Measurements from ENCODE around the gene PRPF6. TPM values are rescaled to one million over a fixed set of nuclear protein-coding genes. Genes with fewer than 3 reads are reported as not detected.

Gene PRPF6
- total and polyA plus RNA-seq, 2 of the 13 experiments (the other 11 are each of a cell fraction or from before 2014, with no cell fraction given) = 63.7 to 101 TPM

DNA sequence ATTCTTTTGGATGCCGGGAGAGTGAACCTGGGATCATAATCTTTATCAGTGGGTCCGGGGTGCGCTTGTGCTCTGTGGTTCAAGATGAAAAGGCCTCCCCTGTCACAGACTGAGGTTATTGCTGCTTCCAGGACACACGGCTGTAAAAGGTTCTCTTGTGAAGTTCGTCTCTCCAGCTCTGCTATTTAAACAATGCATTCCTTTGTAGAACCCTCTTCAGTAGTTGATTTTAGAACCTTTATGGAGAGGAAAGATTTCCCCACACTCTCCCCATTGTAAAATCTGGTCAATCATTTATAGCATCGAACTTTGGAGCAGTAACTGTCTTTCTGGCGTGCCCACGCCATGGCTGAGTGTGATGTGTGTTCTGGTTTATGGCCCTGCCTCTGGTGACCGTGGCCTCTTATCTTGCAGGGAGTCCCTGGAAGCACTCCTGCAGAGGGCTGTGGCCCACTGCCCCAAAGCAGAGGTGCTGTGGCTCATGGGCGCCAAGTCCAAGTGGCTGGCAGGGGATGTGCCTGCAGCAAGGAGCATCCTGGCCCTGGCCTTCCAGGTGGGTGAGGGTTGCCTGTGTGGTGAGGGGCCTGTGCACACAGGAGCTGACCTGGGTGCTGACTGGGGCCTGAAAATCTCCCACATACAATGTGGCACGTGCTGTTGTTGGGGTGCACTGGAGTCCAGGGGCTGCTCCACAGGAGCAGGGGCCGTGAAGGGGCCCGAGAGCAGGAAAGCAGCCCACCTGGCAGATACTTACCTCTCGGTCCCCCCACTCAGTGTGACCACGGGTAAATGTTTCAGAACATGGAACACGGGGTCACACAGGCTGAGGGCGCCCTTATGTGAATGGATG lies 43.4 kb downstream of the PRPF6 start:
- Histone ChIP-seq H2AFZ (ENCODE audit: low read length) (no peak overlapping the region), H3K4me3 (replicated peaks in 1 of 3; ENCODE audit: insufficient read depth in 1 of 3, low read depth in 2 of 3, low read length in 3 of 3) (peak overlapping the region in 2 of 3 experiments; percentile 18 to 63; a peak in 4 of 6 replicates), H4K20me1 (ENCODE audit: insufficient read depth, low read length) (no peaks in the 10 kb centered on the region), H3K4me1 (ENCODE audit: insufficient read depth, low read length) (peaks cover 42% of the 10 kb centered on the region), H3K27ac (ENCODE audit: extremely low read length, insufficient read depth, low read length) (peak overlapping the region; percentile 92), H3K4me2 (ENCODE audit: low read depth, low read length) (peak overlapping the region; percentile 84), H3K36me3 (replicated peaks in 1 of 2; ENCODE audit: control insufficient read depth in 1 of 2, insufficient read depth in 2 of 2, low read length in 2 of 2) (peaks cover 50 to 76% of the 10 kb centered on the region in 2 experiments), H3K9me3 (ENCODE audit: low read length) (no peaks in the 10 kb centered on the region), H3K27me3 (ENCODE audit: control insufficient read depth in 1 of 2, insufficient read depth in 2 of 2, low read length in 2 of 2) (no peaks in the 10 kb centered on the region), H3K79me2 (ENCODE audit: insufficient read depth, low read length) (peaks cover 4% of the 10 kb centered on the region), H3K9ac (ENCODE audit: insufficient read depth, low read depth, low read length) (peak overlapping the region; percentile 75)
- FAIRE-seq = peak; percentile 99
- peak; percentile 100 for DNase-seq (ENCODE audit: low spot score)
- intact Hi-C loops (cut with micrococcal nuclease; ENCODE audit: unreplicated experiment) (loop anchor here (1.0 kb wide), 3 partner anchors 12 to 43 kb away; partner anchors contain the start of genes C20orf204 and PRPF6), in situ Hi-C loops (cut with HindIII; ENCODE audit: extremely low pct_ligation_motif_present, low pct_unique_long_range_greater_than_20kb) (loop anchor here (5.0 kb wide), 1 partner anchor 42 kb away; the partner anchor contains the start of gene PRPF6)
- peak; percentile 90 for ATAC-seq
- WGBS (ENCODE audit: low lambda C conversion rate) = 24% methylated on average over 16 of the region's 17 CpGs
- BruUV-seq (replicated peaks) = TSS peak; percentile 64
- POLR2A ChIA-PET = interaction anchor here (0.6 to 5.0 kb wide), 23 partner anchors 8 to 286 kb away, joined by 3 to 81 read pairs (median 4); partner anchors contain the start of genes C20orf204, PRPF6, SAMD10 and SOX18
- CTCF ChIA-PET (ENCODE audit: low intra/inter-chr PET ratio, low total read pairs) = interaction anchor here (1.3 kb wide), 1 partner anchor 45 kb away, joined by 4 read pairs; no protein-coding TSS in a partner anchor
- TF ChIP-seq MED8 (CRISPR knock-in tag; IDR thresholded peaks at IDR 0.05; ENCODE audit: insufficient replicate concordance) = peak; percentile 91
- TF ChIP-seq SIN3A (IDR thresholded peaks at IDR 0.05; ENCODE audit: borderline replicate concordance, low read depth, low read length) = peak; percentile 47; the same call in 1 of the 2 replicates
- TF ChIP-seq NR2C2 (CRISPR knock-in tag; IDR thresholded peaks at IDR 0.05; ENCODE audit: borderline replicate concordance) = peak; percentile 49; the same call in 1 of the 2 replicates
- 0 out of 2 replicates have a peak, but pooled peaks have one; percentile 25 for TF ChIP-seq ZBTB1 (CRISPR knock-in tag; IDR thresholded peaks at IDR 0.05; ENCODE audit: borderline replicate concordance)
- peak; percentile 5 to 92; a peak in 3 of 4 replicates for TF ChIP-seq EP300 (IDR thresholded peaks at IDR 0.05; ENCODE audit: low read depth in 2 of 2, low read length in 2 of 2)
- TF ChIP-seq EP300 (CRISPR knock-in tag; IDR thresholded peaks at IDR 0.05; ENCODE audit: borderline replicate concordance) = peak; percentile 53; the same call in 1 of the 2 replicates
- TF ChIP-seq HDAC1 (CRISPR knock-in tag; IDR thresholded peaks at IDR 0.05) = peak; percentile 84
- 0 out of 2 replicates have a peak, but pooled peaks have one; percentile 16 for TF ChIP-seq MTF2 (CRISPR knock-in tag; IDR thresholded peaks at IDR 0.05; ENCODE audit: borderline replicate concordance)
- 0 out of 2 replicates have a peak, but pooled peaks have one; percentile 19 for TF ChIP-seq KLF9 (CRISPR knock-in tag; IDR thresholded peaks at IDR 0.05; ENCODE audit: low read depth)
- TF ChIP-seq FLYWCH1 (CRISPR knock-in tag; IDR thresholded peaks at IDR 0.05) = no peak
- TF ChIP-seq KDM2A (CRISPR knock-in tag; IDR thresholded peaks at IDR 0.05; ENCODE audit: borderline replicate concordance, low read depth) = peak; percentile 59
- TF ChIP-seq YY1 (IDR thresholded peaks at IDR 0.05; ENCODE audit: insufficient read depth, insufficient replicate concordance, low read depth, low read length) = peak; percentile 86
- TF ChIP-seq IRF2 (CRISPR knock-in tag; IDR thresholded peaks at IDR 0.05) = peak; percentile 52; the same call in 1 of the 2 replicates
- TF ChIP-seq CHD2 (IDR thresholded peaks at IDR 0.05; ENCODE audit: low read depth, low read length) = no peak
- TF ChIP-seq ZNF296 (CRISPR knock-in tag; conservative IDR thresholded peaks at IDR 0.05) = no peak
- TF ChIP-seq ZNF484 (CRISPR knock-in tag; IDR thresholded peaks at IDR 0.05; ENCODE audit: borderline replicate concordance, low read depth) = no peak
- TF ChIP-seq LCORL (IDR thresholded peaks at IDR 0.05) = peak; percentile 68
- peak; percentile 75 for TF ChIP-seq LCORL (CRISPR knock-in tag; IDR thresholded peaks at IDR 0.05)
- TF ChIP-seq, protein P1, sequence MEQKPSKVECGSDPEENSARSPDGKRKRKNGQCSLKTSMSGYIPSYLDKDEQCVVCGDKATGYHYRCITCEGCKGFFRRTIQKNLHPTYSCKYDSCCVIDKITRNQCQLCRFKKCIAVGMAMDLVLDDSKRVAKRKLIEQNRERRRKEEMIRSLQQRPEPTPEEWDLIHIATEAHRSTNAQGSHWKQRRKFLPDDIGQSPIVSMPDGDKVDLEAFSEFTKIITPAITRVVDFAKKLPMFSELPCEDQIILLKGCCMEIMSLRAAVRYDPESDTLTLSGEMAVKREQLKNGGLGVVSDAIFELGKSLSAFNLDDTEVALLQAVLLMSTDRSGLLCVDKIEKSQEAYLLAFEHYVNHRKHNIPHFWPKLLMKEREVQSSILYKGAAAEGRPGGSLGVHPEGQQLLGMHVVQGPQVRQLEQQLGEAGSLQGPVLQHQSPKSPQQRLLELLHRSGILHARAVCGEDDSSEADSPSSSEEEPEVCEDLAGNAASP (CRISPR knock-in tag; IDR thresholded peaks at IDR 0.05; ENCODE audit: borderline replicate concordance) = peak; percentile 76
- peak; percentile 71 for TF ChIP-seq ZNF263 (CRISPR knock-in tag; IDR thresholded peaks at IDR 0.05)
- no peak; the same call in 1 of the 2 replicates for TF ChIP-seq REXO4 (CRISPR knock-in tag; IDR thresholded peaks at IDR 0.05; ENCODE audit: borderline replicate concordance)
- TF ChIP-seq GZF1 (CRISPR knock-in tag; IDR thresholded peaks at IDR 0.05) = peak; percentile 80; the same call in 1 of the 2 replicates
- peak; percentile 94 for TF ChIP-seq HDAC2 (CRISPR knock-in tag; IDR thresholded peaks at IDR 0.05)

Data from HepG2 (cell line).